Vagina (tissue), 2 donors: ENCODE data around the gene PAK1IP1.

Experiments
- POLR2AphosphoS5 ChIP-seq, 2 donors: sonication (generic); formaldehyde crosslinking; IDR thresholded peaks; one replicate each; pipeline ENCODE4 v1.9.0; 2017; ENCODE audit warnings: antibody characterized with exemption in 2 of 2, mild to moderate bottlenecking in 2 of 2, low read depth in 1 of 2; ENCODE audit not compliant: insufficient read depth in 1 of 2
- TF ChIP-seq, protein P1 (sequence below), 3 experiments: fragments of 450-650 bp in 2 of 3; fragments of 200-600 bp in 1 of 3; sonication (generic) in 1 of 3; IDR thresholded peaks; one replicate each; pipeline ENCODE4 v1.5.1; 2017 to 2019; ENCODE audit warnings: antibody characterized with exemption in 3 of 3, mild to moderate bottlenecking in 2 of 3, moderate library complexity in 2 of 3

DNA sequence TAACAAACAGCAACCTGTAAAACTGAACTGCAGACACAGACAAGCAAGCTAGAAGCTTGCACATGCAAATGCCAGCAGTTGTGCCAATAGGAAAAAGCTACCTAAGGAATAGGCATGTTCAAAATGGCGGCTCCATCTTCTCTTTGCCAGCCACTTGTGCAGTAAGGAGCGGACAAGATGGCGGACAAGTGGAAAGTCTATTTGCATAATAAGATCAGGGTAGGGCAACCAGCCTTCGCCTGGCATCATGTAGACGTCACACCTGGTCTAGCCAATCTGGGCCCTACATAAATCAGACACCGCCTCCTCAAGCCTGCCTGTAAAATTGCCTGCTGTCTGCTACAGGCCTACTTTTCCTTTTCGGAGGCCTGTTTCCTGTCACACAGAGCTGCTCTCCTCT is 18.4 kb upstream of the PAK1IP1 start:
- no peak for TF ChIP-seq POLR2AphosphoS5 (IDR thresholded peaks at IDR 0.05; ENCODE audit: insufficient read depth in 1 of 2, low read depth in 1 of 2)
- TF ChIP-seq, protein P1, sequence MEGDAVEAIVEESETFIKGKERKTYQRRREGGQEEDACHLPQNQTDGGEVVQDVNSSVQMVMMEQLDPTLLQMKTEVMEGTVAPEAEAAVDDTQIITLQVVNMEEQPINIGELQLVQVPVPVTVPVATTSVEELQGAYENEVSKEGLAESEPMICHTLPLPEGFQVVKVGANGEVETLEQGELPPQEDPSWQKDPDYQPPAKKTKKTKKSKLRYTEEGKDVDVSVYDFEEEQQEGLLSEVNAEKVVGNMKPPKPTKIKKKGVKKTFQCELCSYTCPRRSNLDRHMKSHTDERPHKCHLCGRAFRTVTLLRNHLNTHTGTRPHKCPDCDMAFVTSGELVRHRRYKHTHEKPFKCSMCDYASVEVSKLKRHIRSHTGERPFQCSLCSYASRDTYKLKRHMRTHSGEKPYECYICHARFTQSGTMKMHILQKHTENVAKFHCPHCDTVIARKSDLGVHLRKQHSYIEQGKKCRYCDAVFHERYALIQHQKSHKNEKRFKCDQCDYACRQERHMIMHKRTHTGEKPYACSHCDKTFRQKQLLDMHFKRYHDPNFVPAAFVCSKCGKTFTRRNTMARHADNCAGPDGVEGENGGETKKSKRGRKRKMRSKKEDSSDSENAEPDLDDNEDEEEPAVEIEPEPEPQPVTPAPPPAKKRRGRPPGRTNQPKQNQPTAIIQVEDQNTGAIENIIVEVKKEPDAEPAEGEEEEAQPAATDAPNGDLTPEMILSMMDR (IDR thresholded peaks at IDR 0.05): no peak
